H1 (cell line): ENCODE results near the gene UPF1.

Experiments used
- CREB1 ChIP-seq: IDR thresholded peaks from 2 replicates; pipeline ENCODE4 v1.6.1; 2012; ENCODE audit warnings: inconsistent platforms
- EZH2 ChIP-seq: fragments of 200-600 bp; sonication (generic); IDR thresholded peaks from 2 replicates; pipeline ENCODE4 v1.7.1; 2012; ENCODE audit warnings: low read depth, mild to moderate bottlenecking, moderate library complexity, low read length, inconsistent platforms; ENCODE audit not compliant: severe bottlenecking

DNA sequence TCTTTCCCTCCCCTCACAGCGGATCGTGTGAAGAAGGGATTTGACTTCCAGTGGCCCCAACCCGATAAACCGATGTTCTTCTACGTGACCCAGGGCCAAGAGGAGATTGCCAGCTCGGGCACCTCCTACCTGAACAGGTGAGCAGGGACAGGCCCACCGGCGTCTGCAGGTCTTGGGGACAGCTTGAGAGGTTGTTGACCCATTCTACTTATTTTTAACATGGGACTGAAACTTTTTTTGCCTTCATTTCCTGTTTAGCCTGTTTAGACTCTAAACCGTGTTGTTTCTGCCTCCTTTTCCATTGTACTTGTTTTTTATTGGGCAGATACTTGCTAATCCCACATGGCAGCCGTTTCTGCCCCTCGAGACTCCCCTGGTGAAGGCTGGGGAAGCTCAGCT is 28.5 kb downstream of the UPF1 start:
- TF ChIP-seq EZH2 (no peak), CREB1 (no peak)
